IMR-90 (cell line): ENCODE results near the gene GRM4. TPM values are rescaled to one million over a fixed set of nuclear protein-coding genes. Genes with fewer than 3 reads are reported as not detected.

Source experiments
- ATAC-seq: fragments of 200-7000 bp; cut with Tn5 transposase; 2 replicates; pipeline ENCODE4 v1.9.1; 2020; ENCODE audit warnings: low read depth, mild to moderate bottlenecking, moderate library complexity
- BruUV-seq: library from RNA; stranded (reverse); fragments of 400-500 nt; replicated peaks from 2 replicates; lab custom pipeline; 2021; lab: Mats Ljungman, UMichigan
- CTCF ChIA-PET: fragments of 300-600 bp; formaldehyde crosslinking; extraction: SDS; loops from one replicate; lab custom pipeline; 2021; ENCODE audit warnings: antibody characterized with exemption; lab: Yijun Ruan, JAX
- POLR2A ChIA-PET: fragments of 300-600 bp; sonication (Branson Sonifier 250); formaldehyde crosslinking; loops from one replicate; lab custom pipeline; 2022; ENCODE audit warnings: antibody characterized with exemption; ENCODE audit not compliant: unreplicated experiment; lab: Charles Lee
- DNase-seq: peaks from one replicate; pipeline ENCODE4 v3.0.0; 2013
- H2AFZ ChIP-seq: replicated peaks from 2 replicates; pipeline ENCODE3; 2013; ENCODE audit warnings: low read length, mild to moderate bottlenecking; ENCODE audit not compliant: poor library complexity
- H2AK5ac ChIP-seq: 2 replicates; pipeline ENCODE4 v1.6.1; 2013; ENCODE audit warnings: low read depth, low read length, inconsistent platforms
- H2AK9ac ChIP-seq: replicated peaks from 2 replicates; pipeline ENCODE3; 2013; ENCODE audit warnings: mild to moderate bottlenecking, low read depth, low read length, moderate library complexity; ENCODE audit not compliant: poor library complexity
- H2BK120ac ChIP-seq: 2 replicates; pipeline ENCODE4 v1.6.1; 2013; ENCODE audit warnings: low read depth, low read length, inconsistent platforms
- H2BK15ac ChIP-seq: 3 replicates; pipeline ENCODE4 v1.6.1; 2013; ENCODE audit warnings: low read depth, low read length, inconsistent platforms
- H2BK20ac ChIP-seq: 2 replicates; pipeline ENCODE4 v1.6.1; 2013; ENCODE audit warnings: low read depth, mild to moderate bottlenecking, inconsistent platforms, low read length, moderate library complexity
- H2BK5ac ChIP-seq: 2 replicates; pipeline ENCODE4 v1.6.1; 2013; ENCODE audit warnings: mild to moderate bottlenecking, low read depth, low read length, inconsistent platforms; ENCODE audit not compliant: poor library complexity, severe bottlenecking
- H3K14ac ChIP-seq: replicated peaks from 2 replicates; pipeline ENCODE4 v1.6.1; 2013; ENCODE audit warnings: low read depth, low read length, inconsistent platforms
- H3K18ac ChIP-seq: 2 replicates; pipeline ENCODE4 v1.6.1; 2013; ENCODE audit warnings: low read depth, low read length, control low read depth
- H3K23ac ChIP-seq: 2 replicates; pipeline ENCODE4 v1.6.1; 2013; ENCODE audit warnings: low read depth, low read length, inconsistent platforms
- H3K27ac ChIP-seq: 2 replicates; pipeline ENCODE4 v1.5.1; 2013; ENCODE audit warnings: mild to moderate bottlenecking, control low read depth, low read length; ENCODE audit not compliant: insufficient read depth
- H3K27me3 ChIP-seq: 2 replicates; pipeline ENCODE4 v1.6.1; 2013; ENCODE audit warnings: low read length; ENCODE audit not compliant: control insufficient read depth, insufficient read depth
- H3K36me3 ChIP-seq: 2 replicates; pipeline ENCODE4 v1.6.1; 2013; ENCODE audit warnings: low read length, mixed read lengths; ENCODE audit not compliant: control insufficient read depth, insufficient read depth
- H3K4ac ChIP-seq: 2 replicates; pipeline ENCODE4 v1.6.1; 2013; ENCODE audit warnings: low read depth, low read length, inconsistent platforms
- H3K4me1 ChIP-seq: 2 replicates; pipeline ENCODE4 v1.6.1; 2013; ENCODE audit warnings: low read length, mixed read lengths; ENCODE audit not compliant: control insufficient read depth, insufficient read depth
- H3K4me2 ChIP-seq: 2 replicates; pipeline ENCODE4 v1.6.1; 2013; ENCODE audit warnings: low read depth, mild to moderate bottlenecking, control low read depth, low read length, moderate library complexity
- H3K4me3 ChIP-seq: 2 replicates; pipeline ENCODE4 v1.5.1; 2013; ENCODE audit warnings: low read depth, mild to moderate bottlenecking, control low read depth, low read length, moderate library complexity; ENCODE audit not compliant: insufficient read depth
- H3K56ac ChIP-seq: 2 replicates; pipeline ENCODE4 v1.6.1; 2013; ENCODE audit warnings: low read length, inconsistent platforms; ENCODE audit not compliant: insufficient read depth; ENCODE audit errors: extremely low read depth
- H3K79me1 ChIP-seq, 2 experiments: 2 replicates each; pipeline ENCODE4 v1.6.1; 2013; ENCODE audit warnings: low read length in 2 of 2, inconsistent platforms in 1 of 2, low read depth in 1 of 2
- H3K9ac ChIP-seq: 2 replicates; pipeline ENCODE4 v1.6.1; 2013; ENCODE audit warnings: low read depth, low read length, control low read depth
- H3K9me1 ChIP-seq: 2 replicates; pipeline ENCODE4 v1.6.1; 2013; ENCODE audit warnings: low read length, inconsistent platforms; ENCODE audit not compliant: insufficient read depth
- H3K9me3 ChIP-seq: 2 replicates; pipeline ENCODE4 v1.6.1; 2013; ENCODE audit warnings: low read length; ENCODE audit not compliant: control insufficient read depth, insufficient read depth
- H4K20me1 ChIP-seq: 2 replicates; pipeline ENCODE4 v1.6.1; 2013; ENCODE audit warnings: low read length, inconsistent platforms; ENCODE audit not compliant: insufficient read depth
- H4K5ac ChIP-seq: 2 replicates; pipeline ENCODE4 v1.6.1; 2013; ENCODE audit warnings: mild to moderate bottlenecking, low read depth, low read length, control low read depth
- H4K8ac ChIP-seq, 2 experiments: 2 replicates each; pipeline ENCODE4 v1.6.1; 2013; ENCODE audit warnings: low read depth in 2 of 2, low read length in 2 of 2, control low read depth in 1 of 2, inconsistent platforms in 1 of 2
- H4K91ac ChIP-seq: 2 replicates; pipeline ENCODE4 v1.6.1; 2013; ENCODE audit warnings: low read depth, low read length, inconsistent platforms; ENCODE audit not compliant: insufficient read depth
- BHLHE40 ChIP-seq: fragments of 150-350 bp; IDR thresholded peaks from 2 replicates; pipeline ENCODE4 v1.6.1; 2016; ENCODE audit warnings: mild to moderate bottlenecking, low read depth, low read length
- CEBPB ChIP-seq: IDR thresholded peaks from 2 replicates; pipeline ENCODE4 v1.6.1; 2012; ENCODE audit warnings: low read depth, low read length, improper control_type of control experiment
- CHD1 ChIP-seq: IDR thresholded peaks from 2 replicates; pipeline ENCODE4 v1.6.1; 2012; ENCODE audit warnings: low read depth, low read length, improper control_type of control experiment
- CTCF ChIP-seq: conservative IDR thresholded peaks from 2 replicates; pipeline ENCODE4 v1.5.1; 2012; ENCODE audit warnings: mild to moderate bottlenecking, low read depth, low read length, improper control_type of control experiment
- ELK1 ChIP-seq: fragments of 150-350 bp; IDR thresholded peaks from 2 replicates; pipeline ENCODE4 v1.6.1; 2016; ENCODE audit warnings: low read depth, mild to moderate bottlenecking, low read length, moderate library complexity, borderline replicate concordance
- FOS ChIP-seq: fragments of 150-350 bp; IDR thresholded peaks from 2 replicates; pipeline ENCODE4 v1.6.1; 2016; ENCODE audit warnings: low read depth, low read length
- MAFK ChIP-seq: IDR thresholded peaks from 2 replicates; pipeline ENCODE4 v1.6.1; 2012; ENCODE audit warnings: low read depth, low read length, improper control_type of control experiment
- MAZ ChIP-seq: IDR thresholded peaks from 2 replicates; pipeline ENCODE4 v1.6.1; 2012; ENCODE audit warnings: low read depth, mild to moderate bottlenecking, low read length, improper control_type of control experiment, moderate library complexity, borderline replicate concordance
- MXI1 ChIP-seq: IDR thresholded peaks from 2 replicates; pipeline ENCODE4 v1.6.1; 2012; ENCODE audit warnings: low read depth, mild to moderate bottlenecking, low read length, moderate library complexity, borderline replicate concordance
- NFE2L2 ChIP-seq: fragments of 150-350 bp; IDR thresholded peaks from 2 replicates; pipeline ENCODE4 v1.6.1; 2016; ENCODE audit warnings: low read depth, mild to moderate bottlenecking, low read length
- POLR2A ChIP-seq: IDR thresholded peaks from 2 replicates; pipeline ENCODE4 v1.6.1; 2012; ENCODE audit warnings: mild to moderate bottlenecking, low read depth, low read length
- RAD21 ChIP-seq: IDR thresholded peaks from 2 replicates; pipeline ENCODE4 v1.6.1; 2012; ENCODE audit warnings: low read length, improper control_type of control experiment
- RCOR1 ChIP-seq: IDR thresholded peaks from 2 replicates; pipeline ENCODE4 v1.6.1; 2012; ENCODE audit warnings: mild to moderate bottlenecking, low read length, improper control_type of control experiment; ENCODE audit not compliant: insufficient replicate concordance
- RFX5 ChIP-seq: IDR thresholded peaks from 2 replicates; pipeline ENCODE4 v1.8.0; 2012; ENCODE audit warnings: low read depth, mild to moderate bottlenecking, low read length, moderate library complexity
- SMC3 ChIP-seq: fragments of 150-350 bp; IDR thresholded peaks from 2 replicates; pipeline ENCODE4 v1.6.1; 2016; ENCODE audit warnings: low read depth, mild to moderate bottlenecking, antibody characterized with exemption, low read length, moderate library complexity
- USF2 ChIP-seq: fragments of 150-350 bp; IDR thresholded peaks from 2 replicates; pipeline ENCODE4 v1.6.1; 2017; ENCODE audit warnings: mild to moderate bottlenecking, antibody characterized with exemption, low read length, low read depth
- WGBS, 2 experiments: methylation state at CpG; one replicate each; pipeline versions ENCODE4 v1.1.5 to v1.1.7; 2013; ENCODE audit warnings: missing lambda C conversion rate in 2 of 2; ENCODE audit not compliant: insufficient read length in 1 of 2; ENCODE audit errors: extremely low coverage in 2 of 2; 5-methylcytosine and 5-hydroxymethylcytosine counted together
- dilution Hi-C: fragments of 300-500 bp; cut with HindIII; formaldehyde crosslinking; loops from one replicate; pipeline ENCODE4 v1.14.3; 2018; ENCODE audit warnings: low sequenced_read_pairs; ENCODE audit not compliant: unreplicated experiment
- in situ Hi-C: fragments of 300-500 bp; cut with MboI; formaldehyde crosslinking; loops from 3 replicates; pipeline ENCODE4 v1.14.3; 2019; ENCODE audit warnings: low sequenced_read_pairs, inconsistent platforms, mixed read lengths
- intact Hi-C: fragments of 100-400 bp; cut with micrococcal nuclease; formaldehyde crosslinking; loops from 2 replicates; pipeline ENCODE4 v1.10.0; 2022
- polyA plus RNA-seq, 3 experiments: library from polyadenylated mRNA; depleted of rRNA; stranded (reverse); fragments of >200 nt; gene quantifications; 2 replicates each; pipeline ENCODE4 v1.2.3, GENCODE V29; 2012; ENCODE audit warnings: low replicate concordance in 1 of 3
- total RNA-seq: library from RNA; depleted of rRNA; stranded (reverse); fragments of >200 nt; gene quantifications from 2 replicates; pipeline ENCODE4 v1.2.3, GENCODE V29; 2012

Gene GRM4
- total and polyA plus RNA-seq, 2 of the 4 experiments (the other 2 are of a cell fraction): 0.02 TPM; not detected in 1

- 42% methylated on average over 2 of the region's 8 CpGs; no CpG with 5 or more reads in 1 of the 2 experiments for WGBS, 2 experiments
- H4K8ac ChIP-seq: no peak overlapping the region
- peaks cover 34% of the 10 kb centered on the region for H3K27me3 ChIP-seq
- no peak overlapping the region for H3K4ac ChIP-seq
- H3K36me3 ChIP-seq: no peaks in the 10 kb centered on the region
- no peak overlapping the region for H3K9ac ChIP-seq
- DNase-seq: no peak
- no peaks in the 10 kb centered on the region for H3K79me1 ChIP-seq
- no peaks in the 10 kb centered on the region; the same call in 1 of the 2 replicates for H4K20me1 ChIP-seq
- no peak overlapping the region for H3K56ac ChIP-seq
- H2AK5ac ChIP-seq: no peak overlapping the region
- H3K14ac ChIP-seq: no peak overlapping the region
- no peak overlapping the region for H3K27ac ChIP-seq
- no peak for TF ChIP-seq ELK1
- TF ChIP-seq MAFK: no peak
- no peak for TF ChIP-seq SMC3
- TF ChIP-seq FOS: no peak
- TF ChIP-seq RFX5: no peak
- no peak for TF ChIP-seq BHLHE40
- TF ChIP-seq MXI1: no peak
- no peak for TF ChIP-seq NFE2L2
- TF ChIP-seq MAZ: no peak
- TF ChIP-seq CTCF: no peak
- TF ChIP-seq POLR2A: no peak
- TF ChIP-seq RCOR1: no peak
- TF ChIP-seq USF2: no peak
- TF ChIP-seq CHD1: no peak
- no peak for TF ChIP-seq RAD21
- no peak for TF ChIP-seq CEBPB
- H3K4me3 ChIP-seq: no peak overlapping the region
- H2BK15ac ChIP-seq: no peak overlapping the region
- dilution Hi-C loops: no loop called here
- no peak overlapping the region for H2BK5ac ChIP-seq
- no peak overlapping the region for H2AK9ac ChIP-seq
- H4K91ac ChIP-seq: no peak overlapping the region
- no peak overlapping the region for H3K18ac ChIP-seq
- H2AFZ ChIP-seq: no peak overlapping the region
- H3K23ac ChIP-seq: no peak overlapping the region
- no peaks in the 10 kb centered on the region for H3K9me1 ChIP-seq
- CTCF ChIA-PET: interaction anchor here (1.9 kb wide), 1 partner anchor 9 kb away, joined by 8 read pairs; no protein-coding TSS in a partner anchor
- in situ Hi-C loops: no loop called here
- no peak for ATAC-seq
- no peak overlapping the region for H3K4me2 ChIP-seq
- no peaks in the 10 kb centered on the region for H3K4me1 ChIP-seq
- no peak overlapping the region for H2BK120ac ChIP-seq
- H4K5ac ChIP-seq: no peak overlapping the region
- H2BK20ac ChIP-seq: no peak overlapping the region
- intact Hi-C loops: no loop called here
- H3K9me3 ChIP-seq: no peaks in the 10 kb centered on the region
- POLR2A ChIA-PET: no interaction called here
- no TSS peak for BruUV-seq
Measured at GRCh38 chr6:34045771-34046170, 100.1 kb downstream of the GRM4 start.
